HFFc6 (cell line): Measurements from ENCODE around the gene FBXW4. TPM values are rescaled to one million over a fixed set of nuclear protein-coding genes. Genes with fewer than 3 reads are reported as not detected.

Source experiments
- DNase-seq: peaks from one replicate; pipeline ENCODE4 v3.0.0-alpha.2; 2018
- H3K27ac Mint-ChIP-seq: 2 replicates; pipeline ENCODE4 v1.8.0; 2020; ENCODE audit warnings: mild to moderate bottlenecking, mixed read lengths
- H3K27me3 Mint-ChIP-seq: 2 replicates; pipeline ENCODE4 v1.8.0; 2021; ENCODE audit warnings: mild to moderate bottlenecking, moderate library complexity, mixed read lengths; ENCODE audit not compliant: insufficient read depth
- H3K36me3 Mint-ChIP-seq: 2 replicates; pipeline ENCODE4 v1.8.0; 2021; ENCODE audit warnings: low read depth, mixed read lengths
- H3K4me1 Mint-ChIP-seq: 2 replicates; pipeline ENCODE4 v1.8.0; 2020; ENCODE audit warnings: low read depth, mixed read lengths
- H3K4me3 Mint-ChIP-seq: 2 replicates; pipeline ENCODE4 v1.8.0; 2020; ENCODE audit warnings: mild to moderate bottlenecking, moderate library complexity, mixed read lengths
- H3K9me3 Mint-ChIP-seq: 2 replicates; pipeline ENCODE4 v1.8.0; 2020; ENCODE audit warnings: mild to moderate bottlenecking, mixed read lengths
- CTCF ChIP-seq: fragments of 200-600 bp; sonication (generic); IDR thresholded peaks from 2 replicates; pipeline ENCODE4 v1.5.0; 2021; ENCODE audit warnings: antibody characterized with exemption, mild to moderate bottlenecking
- total RNA-seq, 6 experiments: library from RNA; stranded (reverse); fragmentation: NEBNext Ultra II Directional; extraction: Animal tissue kit (Norgen Biotek cat#: 25700); gene quantifications; 2 replicates in 1 of 6; 3 replicates in 5 of 6; pipeline ENCODE4 v1.2.3, GENCODE V29; 2021

FBXW4 gene
- total RNA-seq, 6 experiments from 2014 or later, result 22.9 to 33.3 (median 28.8) TPM

GRCh38 chr10:101682172-101682825, 12.7 kb downstream of the FBXW4 start:
- Mint-ChIP-seq H3K36me3 (peaks cover 16% of the 10 kb centered on the region), H3K9me3 (no peaks in the 10 kb centered on the region), H3K27me3 (no peaks in the 10 kb centered on the region), H3K4me3 (peak overlapping the region; percentile 84), H3K4me1 (peaks cover 51% of the 10 kb centered on the region), H3K27ac (peak overlapping the region; percentile 87)
- no peak for DNase-seq
- TF ChIP-seq CTCF, result no peak

DNA sequence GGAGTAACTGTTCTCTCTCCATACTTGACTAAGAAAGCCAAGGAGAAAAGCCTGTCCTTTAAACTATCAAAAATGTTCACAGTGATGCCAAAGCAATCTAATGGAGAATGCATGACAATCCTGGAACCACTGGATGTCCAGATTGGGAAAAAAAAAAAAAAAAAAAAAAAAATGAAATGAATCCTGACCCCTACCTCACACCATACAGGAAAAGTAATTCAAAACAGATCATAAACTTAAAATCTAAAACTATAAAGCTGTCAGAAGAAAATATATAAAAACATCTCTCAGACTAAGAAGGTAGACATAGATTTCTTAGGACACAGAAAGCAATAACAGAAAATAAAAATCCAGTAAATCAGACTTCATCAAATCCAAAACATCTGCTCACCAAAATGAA, 18.4 kb downstream of the FBXW4 start:
- no peaks in the 10 kb centered on the region for H3K4me1 Mint-ChIP-seq

DNA sequence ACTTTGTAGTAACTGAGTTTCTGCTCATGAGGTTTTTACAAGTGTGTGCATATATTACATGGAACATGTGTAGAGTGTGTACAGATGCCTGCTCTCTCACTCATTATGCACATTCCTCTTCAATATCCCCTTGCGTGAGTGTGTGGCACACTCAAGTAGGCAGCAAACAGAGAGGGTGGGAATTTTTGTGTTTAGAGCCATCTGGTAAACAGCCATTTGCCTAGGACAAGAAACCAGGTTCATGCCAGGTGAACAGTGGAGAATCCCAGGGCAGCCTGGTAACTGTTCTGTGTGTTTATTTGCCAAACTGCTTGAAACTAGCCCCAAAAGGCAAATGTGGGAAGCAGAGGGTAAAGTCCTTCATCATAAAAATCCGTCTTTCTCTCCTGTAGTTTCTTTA, 19.9 kb downstream of the FBXW4 start:
- Mint-ChIP-seq H3K4me1 (no peaks in the 10 kb centered on the region), H3K9me3 (peaks cover 4% of the 10 kb centered on the region; the same call in 1 of the 2 replicates), H3K27ac (no peak overlapping the region), H3K4me3 (no peak overlapping the region), H3K36me3 (peaks cover 45% of the 10 kb centered on the region), H3K27me3 (no peaks in the 10 kb centered on the region)
- TF ChIP-seq CTCF, result no peak
- no peak for DNase-seq

More for the DNA sequence above, 18.4 kb downstream of the FBXW4 start:
- Mint-ChIP-seq H3K9me3 (peaks cover 4% of the 10 kb centered on the region; the same call in 1 of the 2 replicates), H3K27me3 (no peaks in the 10 kb centered on the region), H3K27ac (no peak overlapping the region), H3K4me3 (no peak overlapping the region), H3K36me3 (peaks cover 32% of the 10 kb centered on the region)
- no peak for TF ChIP-seq CTCF
- DNase-seq, result no peak

DNA sequence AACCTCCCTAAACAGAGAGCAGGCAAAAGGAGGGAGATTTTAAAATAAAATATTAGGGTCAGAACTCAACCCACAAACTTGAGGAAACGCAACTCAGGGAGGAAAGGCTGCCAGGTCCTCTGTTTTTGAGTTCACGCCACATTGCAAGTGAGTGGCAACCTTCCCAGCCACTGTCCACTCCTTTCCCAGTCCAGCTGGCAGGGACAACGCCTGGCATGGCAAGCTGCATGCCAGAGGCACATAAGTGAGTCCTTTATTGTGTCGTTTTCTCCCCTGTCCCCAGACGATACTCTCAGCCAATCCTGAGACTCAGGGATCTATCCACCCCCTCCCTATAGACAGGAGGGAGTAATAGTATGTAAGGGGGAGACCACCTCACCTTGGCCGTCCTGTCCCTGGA, 22.4 kb downstream of the FBXW4 start:
- H3K4me3 Mint-ChIP-seq, result no peak overlapping the region
- no peak for TF ChIP-seq CTCF
- no peaks in the 10 kb centered on the region for H3K4me1 Mint-ChIP-seq
- H3K36me3 Mint-ChIP-seq, result peaks cover 48% of the 10 kb centered on the region
- H3K27me3 Mint-ChIP-seq, result peaks cover 1% of the 10 kb centered on the region; the same call in 1 of the 2 replicates
- DNase-seq, result no peak
- H3K9me3 Mint-ChIP-seq, result peaks cover 4% of the 10 kb centered on the region; the same call in 1 of the 2 replicates
- no peak overlapping the region for H3K27ac Mint-ChIP-seq

DNA sequence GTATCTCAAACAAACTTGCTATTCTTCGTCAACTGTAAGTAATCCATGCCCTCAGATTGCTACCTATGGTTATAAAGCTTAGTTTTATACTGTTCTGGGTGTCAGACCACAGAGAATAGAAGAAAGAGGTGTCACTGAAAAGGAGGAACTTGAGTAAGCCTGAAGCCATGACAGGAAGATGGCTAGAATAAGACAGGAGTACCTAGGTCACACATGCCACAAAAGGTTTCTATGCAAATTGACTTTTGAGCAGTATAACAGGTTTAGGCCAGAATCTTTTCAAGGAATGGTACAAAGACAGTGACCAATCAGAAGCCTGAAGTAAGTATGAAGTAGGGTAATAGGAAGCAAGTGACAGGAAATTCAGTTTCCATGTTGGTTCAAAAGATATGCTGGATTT, 23.5 kb downstream of the FBXW4 start:
- no peak overlapping the region for H3K27ac Mint-ChIP-seq
- TF ChIP-seq CTCF, result no peak
- no peaks in the 10 kb centered on the region for H3K4me1 Mint-ChIP-seq
- H3K36me3 Mint-ChIP-seq, result peaks cover 41% of the 10 kb centered on the region
- H3K9me3 Mint-ChIP-seq, result no peaks in the 10 kb centered on the region
- no peak for DNase-seq
- peaks cover 1% of the 10 kb centered on the region; the same call in 1 of the 2 replicates for H3K27me3 Mint-ChIP-seq
- no peak overlapping the region for H3K4me3 Mint-ChIP-seq
